Non-pigmented ciliary epithelial cell (primary cell): ENCODE measurements around the gene SPHKAP.
"Not testable (repeated sequence)": the region's sequence is repeated elsewhere in the genome, so short reads cannot be mapped to it uniquely, and the experiment has no call there.

Experiments used
- DNase-seq: peaks from one replicate; pipeline ENCODE4 v3.0.0-alpha.2; 2010; ENCODE audit warnings: low read depth

SPHKAP gene, protein sequence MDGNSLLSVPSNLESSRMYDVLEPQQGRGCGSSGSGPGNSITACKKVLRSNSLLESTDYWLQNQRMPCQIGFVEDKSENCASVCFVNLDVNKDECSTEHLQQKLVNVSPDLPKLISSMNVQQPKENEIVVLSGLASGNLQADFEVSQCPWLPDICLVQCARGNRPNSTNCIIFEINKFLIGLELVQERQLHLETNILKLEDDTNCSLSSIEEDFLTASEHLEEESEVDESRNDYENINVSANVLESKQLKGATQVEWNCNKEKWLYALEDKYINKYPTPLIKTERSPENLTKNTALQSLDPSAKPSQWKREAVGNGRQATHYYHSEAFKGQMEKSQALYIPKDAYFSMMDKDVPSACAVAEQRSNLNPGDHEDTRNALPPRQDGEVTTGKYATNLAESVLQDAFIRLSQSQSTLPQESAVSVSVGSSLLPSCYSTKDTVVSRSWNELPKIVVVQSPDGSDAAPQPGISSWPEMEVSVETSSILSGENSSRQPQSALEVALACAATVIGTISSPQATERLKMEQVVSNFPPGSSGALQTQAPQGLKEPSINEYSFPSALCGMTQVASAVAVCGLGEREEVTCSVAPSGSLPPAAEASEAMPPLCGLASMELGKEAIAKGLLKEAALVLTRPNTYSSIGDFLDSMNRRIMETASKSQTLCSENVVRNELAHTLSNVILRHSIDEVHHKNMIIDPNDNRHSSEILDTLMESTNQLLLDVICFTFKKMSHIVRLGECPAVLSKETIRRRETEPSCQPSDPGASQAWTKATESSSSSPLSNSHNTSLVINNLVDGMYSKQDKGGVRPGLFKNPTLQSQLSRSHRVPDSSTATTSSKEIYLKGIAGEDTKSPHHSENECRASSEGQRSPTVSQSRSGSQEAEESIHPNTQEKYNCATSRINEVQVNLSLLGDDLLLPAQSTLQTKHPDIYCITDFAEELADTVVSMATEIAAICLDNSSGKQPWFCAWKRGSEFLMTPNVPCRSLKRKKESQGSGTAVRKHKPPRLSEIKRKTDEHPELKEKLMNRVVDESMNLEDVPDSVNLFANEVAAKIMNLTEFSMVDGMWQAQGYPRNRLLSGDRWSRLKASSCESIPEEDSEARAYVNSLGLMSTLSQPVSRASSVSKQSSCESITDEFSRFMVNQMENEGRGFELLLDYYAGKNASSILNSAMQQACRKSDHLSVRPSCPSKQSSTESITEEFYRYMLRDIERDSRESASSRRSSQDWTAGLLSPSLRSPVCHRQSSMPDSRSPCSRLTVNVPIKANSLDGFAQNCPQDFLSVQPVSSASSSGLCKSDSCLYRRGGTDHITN (N-terminal part only)

GRCh38 chr2:228181098-228182019, at the start of gene SPHKAP:
Gene SPHKAP, minus strand, starts transcription at chr2:228181687. Its CDS starts 89 bp downstream, at chr2:228181598.
- no peak for DNase-seq

- no peak for DNase-seq
Observed at GRCh38 chr2:228227466-228227865, 46.0 kb upstream of the SPHKAP start.

DNA sequence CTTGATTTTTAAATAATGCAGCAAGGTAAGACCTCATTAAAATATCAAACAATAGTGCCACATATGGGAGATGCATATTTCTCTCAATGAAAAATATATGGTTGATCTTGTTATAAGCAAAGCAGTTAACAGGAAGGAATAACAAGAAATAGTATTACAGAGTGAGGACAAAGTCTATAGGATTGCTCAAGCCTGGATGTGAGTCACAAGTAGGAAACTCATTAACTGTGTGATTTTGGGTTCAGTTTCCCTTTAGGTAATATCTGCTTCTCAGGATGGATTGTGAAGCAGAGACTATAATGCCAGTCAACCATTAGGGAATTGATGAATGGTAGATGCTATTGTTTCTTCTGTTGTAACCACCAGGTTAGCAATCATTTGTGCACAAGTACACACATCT, 42.9 kb upstream of the SPHKAP start:
- DNase-seq: no peak

- DNase-seq: not testable (repeated sequence)
Observed at GRCh38 chr2:228218593-228218992, 37.1 kb upstream of the SPHKAP start.

DNA sequence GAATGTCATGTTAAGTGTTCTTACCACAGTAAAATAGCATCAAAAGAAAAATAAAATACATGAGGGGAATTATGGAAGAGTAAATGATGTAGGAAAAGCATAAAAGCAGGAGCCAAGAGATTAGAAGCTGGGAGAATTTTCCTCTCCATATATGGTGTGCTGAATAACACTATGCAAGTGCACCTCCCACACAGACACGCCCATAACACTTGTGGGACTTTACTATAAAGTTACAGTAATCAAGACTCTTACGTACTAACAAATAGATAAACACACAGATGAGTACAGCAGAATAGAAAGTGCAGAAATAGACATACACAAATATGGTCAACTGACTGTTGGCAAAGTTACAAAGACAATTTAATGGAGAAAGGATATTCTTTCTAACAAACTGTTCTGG, 16.0 kb upstream of the SPHKAP start:
- DNase-seq: no peak

- no peak for DNase-seq
Observed at GRCh38 chr2:228180181-228181097, 1.0 kb downstream of the SPHKAP start.

DNA sequence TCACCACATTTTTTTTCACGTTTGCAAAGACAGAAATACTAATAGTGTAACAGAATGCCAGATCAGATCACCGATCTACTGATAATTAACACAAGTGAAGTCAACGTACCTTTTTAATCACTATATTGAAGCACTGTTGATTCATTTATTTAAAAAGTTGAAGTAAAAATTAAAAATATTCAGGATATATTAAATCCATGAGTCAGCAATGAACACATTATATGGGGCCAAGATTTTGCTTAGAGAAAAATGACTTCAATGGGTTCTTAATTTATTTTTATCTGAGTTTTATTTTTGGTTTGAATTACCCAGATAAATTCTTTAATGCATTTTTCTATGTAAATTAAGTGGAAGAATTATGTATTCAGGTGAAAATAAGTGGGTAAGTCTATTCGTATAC, 14.2 kb downstream of the SPHKAP start:
- no peak for DNase-seq

GRCh38 chr2:228164718-228165117, 16.8 kb downstream of the SPHKAP start:
- DNase-seq: no peak

- DNase-seq: no peak
Observed at GRCh38 chr2:228157841-228158240, 23.6 kb downstream of the SPHKAP start.

- DNase-seq: no peak
Observed at GRCh38 chr2:228144961-228145360, 36.5 kb downstream of the SPHKAP start.

DNA sequence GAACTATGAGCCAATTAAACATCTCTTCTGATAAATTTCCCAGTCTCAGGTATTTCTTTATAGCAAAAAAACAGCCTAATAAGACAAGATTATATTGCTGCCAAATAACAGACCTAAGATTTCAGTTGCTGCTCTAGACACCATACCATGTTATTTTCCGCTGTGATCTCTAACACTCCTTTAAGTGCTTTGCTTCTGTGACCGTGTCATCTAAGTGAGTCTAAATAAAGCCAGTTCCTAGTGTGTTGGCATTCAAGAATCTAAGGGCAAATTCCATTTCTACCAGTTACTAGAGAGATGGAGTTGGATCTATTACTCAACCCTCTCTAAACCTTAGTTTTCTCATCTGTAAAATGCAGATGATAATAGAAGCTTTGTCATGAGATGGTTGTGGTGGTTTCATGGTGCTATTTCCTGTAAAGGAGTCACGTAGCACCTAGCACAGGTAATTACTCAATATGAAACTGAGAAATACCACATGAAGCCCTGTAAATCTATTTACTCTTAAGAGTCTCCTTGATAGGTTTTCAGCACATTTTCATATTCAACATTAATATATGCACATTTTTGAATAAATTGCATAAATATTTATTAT, 40.5 kb downstream of the SPHKAP start:
- no peak for DNase-seq

DNA sequence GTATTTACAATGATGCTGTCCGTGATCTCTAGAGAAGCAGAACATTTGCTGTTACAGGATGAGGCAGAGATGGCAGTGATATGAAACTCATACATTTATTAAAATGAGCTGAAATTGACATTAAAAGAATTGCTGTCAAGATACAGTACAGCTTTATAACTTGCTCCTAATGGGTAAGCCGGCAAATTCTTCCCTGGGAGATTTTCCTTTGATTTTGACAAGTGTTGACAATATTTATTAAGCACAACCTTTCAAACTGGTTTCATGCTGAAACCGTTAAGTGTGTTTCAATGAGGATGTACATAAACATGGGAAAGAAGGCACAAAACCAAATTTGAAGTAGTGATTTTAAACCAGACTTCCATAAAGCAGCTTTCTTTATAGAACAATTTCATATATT, 45.5 kb downstream of the SPHKAP start:
- no peak for DNase-seq

DNA sequence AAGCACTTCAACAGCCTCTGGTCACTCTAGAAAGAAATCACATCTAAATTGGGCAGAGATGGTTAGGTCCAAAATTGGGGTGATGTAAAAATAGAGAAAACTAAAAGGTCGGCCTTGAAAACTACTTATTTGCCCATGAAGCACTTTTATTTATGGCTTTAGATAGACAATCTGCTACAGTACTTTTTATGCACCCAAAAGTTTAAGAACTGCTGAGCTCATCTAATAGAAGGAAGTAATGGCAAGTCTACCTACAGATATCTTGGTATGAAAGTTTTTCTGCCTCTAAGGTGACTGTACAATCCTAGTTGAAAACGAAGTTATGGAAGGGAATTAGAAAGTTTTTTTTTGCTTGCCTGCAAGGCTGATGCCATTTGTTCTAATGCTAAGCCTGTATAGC, 46.2 kb downstream of the SPHKAP start:
- no peak for DNase-seq

- DNase-seq: no peak
Observed at GRCh38 chr2:228131833-228132232, 49.7 kb downstream of the SPHKAP start.

- DNase-seq: no peak
Observed at GRCh38 chr2:228126401-228126800, 55.1 kb downstream of the SPHKAP start.

GRCh38 chr2:228118940-228119339, 62.5 kb downstream of the SPHKAP start:
- DNase-seq: no peak

DNA sequence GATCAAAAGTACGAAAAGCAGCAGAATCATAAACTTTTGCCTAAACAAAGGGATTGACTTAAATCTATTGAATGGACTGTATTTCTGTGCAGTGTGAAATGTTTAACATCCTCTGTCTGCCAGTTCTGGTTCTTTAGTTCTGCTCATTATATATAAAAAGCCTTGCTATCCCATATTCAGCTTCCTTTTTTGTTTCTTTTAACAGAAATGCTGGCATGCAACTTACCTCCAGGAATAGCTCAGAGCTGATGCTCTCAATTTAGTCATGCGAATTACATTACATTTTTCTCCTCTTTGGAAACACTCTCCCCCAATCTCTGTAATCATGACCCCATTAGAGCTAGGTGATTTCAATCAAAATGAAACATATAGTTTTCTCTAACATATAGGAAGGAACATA, 73.6 kb downstream of the SPHKAP start:
- DNase-seq: no peak

DNA sequence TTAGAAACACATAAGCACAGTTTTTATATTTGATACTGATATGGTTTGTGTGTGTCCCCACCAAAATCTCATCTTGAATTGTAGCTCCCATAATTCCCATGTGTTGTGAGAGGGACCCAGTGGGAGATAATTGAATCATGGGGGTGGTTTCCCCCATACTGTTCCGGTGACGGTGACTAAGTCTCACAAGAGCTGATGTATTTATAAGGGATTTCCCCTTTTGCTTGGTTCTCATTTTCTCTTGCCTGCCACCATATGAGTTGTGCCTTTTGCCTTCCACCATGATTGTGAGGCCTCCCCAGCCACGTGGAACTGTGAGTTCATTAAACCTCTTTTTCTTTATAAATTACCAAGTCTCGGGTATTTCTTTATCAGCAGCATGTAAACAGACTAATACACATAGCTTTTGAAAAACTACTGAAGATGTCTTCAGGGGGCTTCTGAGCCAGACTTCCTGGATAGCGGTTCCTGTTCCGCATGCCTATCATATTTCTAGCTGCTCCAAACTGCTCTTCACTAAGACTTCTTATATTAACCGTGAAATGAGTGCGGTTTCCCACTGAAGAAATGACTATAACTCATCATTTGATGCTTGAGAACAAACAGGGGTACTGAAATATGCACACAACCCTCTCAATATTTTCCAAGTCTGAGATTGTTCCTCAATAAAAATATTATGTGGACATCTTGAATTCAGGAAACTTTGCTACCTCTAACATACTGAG, 75.8 kb downstream of the SPHKAP start:
- DNase-seq: no peak

GRCh38 chr2:228104215-228104614, 77.3 kb downstream of the SPHKAP start:
- DNase-seq: no peak
